ENCODE results near the gene IGF2R.

IGF2R gene

DNA sequence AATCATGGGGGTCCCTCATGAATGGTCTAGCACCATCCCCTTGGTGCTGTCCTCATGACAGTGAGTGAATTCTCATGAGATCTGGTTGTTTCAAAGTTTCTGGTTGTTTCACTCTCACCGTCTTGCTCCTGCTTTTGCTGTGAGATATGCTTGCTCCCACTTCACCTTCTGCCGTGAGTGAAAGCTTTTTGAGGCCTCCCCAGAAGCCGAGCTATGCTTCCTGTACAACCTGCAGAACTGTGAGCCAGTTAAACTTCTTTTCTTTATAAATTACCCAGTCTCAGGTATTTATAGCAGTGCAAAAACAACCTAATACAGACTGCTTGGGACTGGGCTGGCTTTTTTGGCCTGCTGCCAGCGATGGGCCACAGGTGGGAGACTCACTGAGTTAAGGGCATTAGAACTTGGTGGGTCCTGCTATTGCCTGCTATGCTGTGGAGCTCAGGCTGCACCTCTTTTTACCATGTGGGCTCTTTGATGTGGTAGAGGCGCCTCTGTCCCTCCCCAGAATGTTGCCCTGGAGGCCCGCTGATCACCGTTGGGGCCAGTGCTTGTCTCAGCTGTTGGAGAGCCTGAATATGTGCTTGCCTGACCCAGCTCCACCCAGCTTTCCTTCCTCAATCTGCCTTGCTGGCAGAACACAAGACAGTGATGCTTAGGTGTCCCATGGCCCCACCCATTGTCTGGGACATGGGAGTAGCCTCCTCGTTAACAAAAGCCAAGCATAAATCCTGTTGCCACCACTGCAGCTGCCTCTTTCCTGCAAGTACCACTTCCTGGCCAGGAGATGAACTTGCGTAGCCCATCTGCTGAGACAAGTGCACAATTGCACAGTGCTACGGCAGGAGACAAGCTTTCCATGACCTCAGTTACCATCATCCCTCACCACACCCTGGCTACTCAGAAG, 47.1 kb downstream of the IGF2R start:
- Histone ChIP-seq H3K27me3 (ENCODE audit: insufficient read depth, low read length) (no peaks in the 10 kb centered on the region), H3K4me3 (ENCODE audit: low read length) (no peak overlapping the region), H3K9me3 (ENCODE audit: low read length) (peaks cover 6% of the 10 kb centered on the region), H3K36me3 (ENCODE audit: insufficient read depth, low read length) (peaks cover 52% of the 10 kb centered on the region), H3K4me1 (ENCODE audit: insufficient read depth, low read length) (no peaks in the 10 kb centered on the region), H2AFZ (ENCODE audit: low read depth, low read length) (no peak overlapping the region)

- Histone ChIP-seq H3K9me3 (ENCODE audit: low read length) (no peaks in the 10 kb centered on the region), H2AFZ (ENCODE audit: low read depth, low read length) (no peak overlapping the region), H3K4me1 (ENCODE audit: insufficient read depth, low read length) (no peaks in the 10 kb centered on the region), H3K36me3 (ENCODE audit: insufficient read depth, low read length) (peaks cover 54% of the 10 kb centered on the region), H3K27me3 (ENCODE audit: insufficient read depth, low read length) (no peaks in the 10 kb centered on the region), H3K4me3 (ENCODE audit: low read length) (no peak overlapping the region)
Measured at GRCh38 chr6:160022101-160022500, 53.2 kb downstream of the IGF2R start.

DNA sequence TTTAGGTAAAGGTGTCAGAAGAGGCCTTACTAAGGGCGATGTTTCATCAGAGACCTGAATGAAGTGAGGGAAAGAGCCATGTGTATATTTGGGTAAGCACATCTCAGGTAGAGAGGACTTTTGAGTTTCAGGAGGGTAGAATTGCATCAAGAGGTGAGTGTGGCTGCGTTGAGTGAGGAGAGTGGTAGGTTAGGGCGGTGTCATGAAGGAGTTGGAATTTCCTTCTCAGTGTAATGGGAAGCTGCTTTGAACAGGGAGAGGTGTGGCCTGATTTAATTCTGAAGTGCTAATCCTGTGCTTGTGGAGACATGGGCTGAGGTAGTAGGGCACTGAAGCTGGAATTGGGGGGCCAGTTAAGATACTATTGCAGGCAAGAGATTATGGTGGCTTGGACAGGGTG, 53.9 kb downstream of the IGF2R start:
- H2AFZ ChIP-seq (ENCODE audit: low read depth, low read length) = no peak overlapping the region
- peaks cover 59% of the 10 kb centered on the region for H3K36me3 ChIP-seq (ENCODE audit: insufficient read depth, low read length)
- H3K9me3 ChIP-seq (ENCODE audit: low read length) = no peaks in the 10 kb centered on the region
- no peaks in the 10 kb centered on the region for H3K27me3 ChIP-seq (ENCODE audit: insufficient read depth, low read length)
- H3K4me3 ChIP-seq (ENCODE audit: low read length) = no peak overlapping the region
- no peaks in the 10 kb centered on the region for H3K4me1 ChIP-seq (ENCODE audit: insufficient read depth, low read length)

GRCh38 chr6:160024152-160024551, 55.3 kb downstream of the IGF2R start:
- no peaks in the 10 kb centered on the region for H3K27me3 ChIP-seq (ENCODE audit: insufficient read depth, low read length)
- H2AFZ ChIP-seq (ENCODE audit: low read depth, low read length) = no peak overlapping the region
- peaks cover 62% of the 10 kb centered on the region for H3K36me3 ChIP-seq (ENCODE audit: insufficient read depth, low read length)
- no peaks in the 10 kb centered on the region for H3K4me1 ChIP-seq (ENCODE audit: insufficient read depth, low read length)
- H3K9me3 ChIP-seq (ENCODE audit: low read length) = no peaks in the 10 kb centered on the region
- H3K4me3 ChIP-seq (ENCODE audit: low read length) = no peak overlapping the region

DNA sequence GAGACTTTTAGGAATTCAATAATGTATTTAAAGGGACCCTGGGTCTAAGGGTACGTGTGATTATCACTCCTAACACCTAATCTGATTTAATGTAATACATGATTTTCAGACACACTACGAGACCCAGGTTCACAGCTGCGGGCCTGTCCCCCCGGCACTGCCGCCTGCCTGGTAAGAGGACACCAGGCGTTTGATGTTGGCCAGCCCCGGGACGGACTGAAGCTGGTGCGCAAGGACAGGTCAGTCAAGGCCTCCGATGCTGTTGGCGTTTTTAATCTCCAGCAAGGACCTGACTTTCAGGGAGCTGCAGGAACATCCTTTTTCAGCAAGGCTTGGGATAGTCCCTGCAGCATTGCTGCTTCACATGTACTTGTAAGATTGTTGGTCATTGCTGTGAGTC, 58.2 kb downstream of the IGF2R start:
- Histone ChIP-seq H3K4me1 (ENCODE audit: insufficient read depth, low read length) (peaks cover 13% of the 10 kb centered on the region), H3K27me3 (ENCODE audit: insufficient read depth, low read length) (no peaks in the 10 kb centered on the region), H3K36me3 (ENCODE audit: insufficient read depth, low read length) (peaks cover 74% of the 10 kb centered on the region), H3K9me3 (ENCODE audit: low read length) (no peaks in the 10 kb centered on the region), H3K4me3 (ENCODE audit: low read length) (no peak overlapping the region), H2AFZ (ENCODE audit: low read depth, low read length) (no peak overlapping the region)

DNA sequence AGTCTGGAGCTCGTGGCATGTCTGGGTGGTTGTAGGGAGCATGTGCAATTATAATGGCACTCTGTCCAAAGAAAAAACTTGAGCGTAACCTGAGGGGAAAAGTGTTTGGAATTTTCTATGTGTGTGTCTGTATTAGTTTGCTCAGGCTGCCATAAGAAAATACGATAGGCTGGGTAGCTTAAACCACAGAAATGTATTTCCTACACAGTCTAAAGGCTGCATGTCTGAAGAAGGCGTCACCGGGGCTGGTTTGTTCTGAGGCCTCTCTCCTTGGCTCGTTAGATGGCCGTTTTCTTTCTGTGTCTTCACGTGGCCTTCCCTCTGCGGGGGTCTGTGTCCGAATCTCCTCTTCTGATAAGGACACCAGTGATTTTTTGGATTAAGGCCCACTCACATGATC, 59.0 kb downstream of the IGF2R start:
- H3K27me3 ChIP-seq (ENCODE audit: insufficient read depth, low read length) = no peaks in the 10 kb centered on the region
- H3K4me3 ChIP-seq (ENCODE audit: low read length) = no peak overlapping the region
- no peak overlapping the region for H2AFZ ChIP-seq (ENCODE audit: low read depth, low read length)
- peaks cover 78% of the 10 kb centered on the region for H3K36me3 ChIP-seq (ENCODE audit: insufficient read depth, low read length)
- peaks cover 13% of the 10 kb centered on the region for H3K4me1 ChIP-seq (ENCODE audit: insufficient read depth, low read length)
- no peaks in the 10 kb centered on the region for H3K9me3 ChIP-seq (ENCODE audit: low read length)

DNA sequence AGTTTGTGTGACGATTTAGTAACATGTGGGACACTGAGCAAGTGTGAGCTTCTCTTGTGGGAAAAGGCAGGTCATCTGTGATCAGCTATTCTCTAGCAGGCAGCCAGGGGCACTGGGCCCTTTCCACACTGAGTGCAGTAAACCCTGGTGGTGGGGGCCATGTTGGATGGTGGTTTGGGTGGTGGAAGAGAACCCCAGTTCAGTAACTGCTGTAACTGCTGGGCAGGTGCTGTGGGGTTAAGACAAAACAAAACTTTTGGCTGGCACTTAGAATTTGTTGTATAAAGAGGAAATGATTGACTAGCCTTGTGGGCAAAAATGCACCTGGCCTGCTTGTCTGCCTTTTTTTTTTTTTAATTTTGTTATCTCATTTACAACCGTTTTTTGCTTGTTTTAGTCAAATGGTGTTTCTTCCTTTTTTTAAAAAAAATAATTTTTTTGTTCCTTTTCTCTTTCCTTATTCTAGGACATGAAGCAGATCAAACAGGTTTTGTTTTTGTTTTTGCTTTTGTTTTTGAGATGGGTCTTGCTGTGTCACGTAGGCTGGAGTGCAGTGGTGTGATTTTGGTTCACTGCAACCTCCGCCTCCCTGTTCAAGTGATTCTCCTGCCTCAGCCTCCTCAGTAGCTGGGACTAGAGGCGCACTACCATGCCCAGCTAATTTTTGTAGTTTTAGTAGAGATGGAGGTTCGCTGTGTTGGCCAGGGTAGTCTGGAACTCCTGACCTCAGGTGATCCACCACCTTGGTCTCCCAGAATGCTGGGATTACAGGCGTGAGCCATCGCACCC, 59.8 kb downstream of the IGF2R start:
- peaks cover 13% of the 10 kb centered on the region for H3K4me1 ChIP-seq (ENCODE audit: insufficient read depth, low read length)
- no peaks in the 10 kb centered on the region for H3K27me3 ChIP-seq (ENCODE audit: insufficient read depth, low read length)
- H3K9me3 ChIP-seq (ENCODE audit: low read length) = no peaks in the 10 kb centered on the region
- H3K36me3 ChIP-seq (ENCODE audit: insufficient read depth, low read length) = peaks cover 79% of the 10 kb centered on the region
- H3K4me3 ChIP-seq (ENCODE audit: low read length) = no peak overlapping the region
- H2AFZ ChIP-seq (ENCODE audit: low read depth, low read length) = no peak overlapping the region

DNA sequence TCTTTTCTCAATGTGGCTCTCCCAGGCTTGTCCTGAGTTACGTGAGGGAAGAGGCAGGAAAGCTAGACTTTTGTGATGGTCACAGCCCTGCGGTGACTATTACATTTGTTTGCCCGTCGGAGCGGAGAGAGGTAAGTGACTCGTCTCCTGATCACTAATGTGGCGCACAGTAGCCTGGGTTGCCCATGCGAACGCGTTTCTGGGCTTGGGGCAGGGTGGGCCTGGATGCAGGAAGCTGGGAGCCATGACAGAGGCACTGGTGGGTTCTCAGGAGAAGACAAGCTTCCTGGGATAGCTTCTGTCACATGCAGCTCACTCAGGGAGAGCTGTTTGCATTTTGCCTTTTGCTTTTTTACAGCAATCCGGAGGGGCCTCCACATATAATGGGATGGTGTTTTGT, 60.6 kb downstream of the IGF2R start:
- peaks cover 79% of the 10 kb centered on the region for H3K36me3 ChIP-seq (ENCODE audit: insufficient read depth, low read length)
- peaks cover 13% of the 10 kb centered on the region for H3K4me1 ChIP-seq (ENCODE audit: insufficient read depth, low read length)
- no peaks in the 10 kb centered on the region for H3K9me3 ChIP-seq (ENCODE audit: low read length)
- no peak overlapping the region for H3K4me3 ChIP-seq (ENCODE audit: low read length)
- no peaks in the 10 kb centered on the region for H3K27me3 ChIP-seq (ENCODE audit: insufficient read depth, low read length)
- no peak overlapping the region for H2AFZ ChIP-seq (ENCODE audit: low read depth, low read length)

- Histone ChIP-seq H3K4me3 (ENCODE audit: low read length) (no peak overlapping the region), H3K27me3 (ENCODE audit: insufficient read depth, low read length) (no peaks in the 10 kb centered on the region), H3K4me1 (ENCODE audit: insufficient read depth, low read length) (peaks cover 13% of the 10 kb centered on the region), H2AFZ (ENCODE audit: low read depth, low read length) (no peak overlapping the region), H3K36me3 (ENCODE audit: insufficient read depth, low read length) (peaks cover 79% of the 10 kb centered on the region), H3K9me3 (ENCODE audit: low read length) (no peaks in the 10 kb centered on the region)
Measured at GRCh38 chr6:160030103-160030502, 61.2 kb downstream of the IGF2R start.

- Histone ChIP-seq H2AFZ (ENCODE audit: low read depth, low read length) (no peak overlapping the region), H3K27me3 (ENCODE audit: insufficient read depth, low read length) (no peaks in the 10 kb centered on the region), H3K4me3 (ENCODE audit: low read length) (no peak overlapping the region), H3K9me3 (ENCODE audit: low read length) (no peaks in the 10 kb centered on the region), H3K36me3 (ENCODE audit: insufficient read depth, low read length) (peaks cover 81% of the 10 kb centered on the region), H3K4me1 (ENCODE audit: insufficient read depth, low read length) (peaks cover 13% of the 10 kb centered on the region)
Measured at GRCh38 chr6:160031442-160031841, 62.6 kb downstream of the IGF2R start.

DNA sequence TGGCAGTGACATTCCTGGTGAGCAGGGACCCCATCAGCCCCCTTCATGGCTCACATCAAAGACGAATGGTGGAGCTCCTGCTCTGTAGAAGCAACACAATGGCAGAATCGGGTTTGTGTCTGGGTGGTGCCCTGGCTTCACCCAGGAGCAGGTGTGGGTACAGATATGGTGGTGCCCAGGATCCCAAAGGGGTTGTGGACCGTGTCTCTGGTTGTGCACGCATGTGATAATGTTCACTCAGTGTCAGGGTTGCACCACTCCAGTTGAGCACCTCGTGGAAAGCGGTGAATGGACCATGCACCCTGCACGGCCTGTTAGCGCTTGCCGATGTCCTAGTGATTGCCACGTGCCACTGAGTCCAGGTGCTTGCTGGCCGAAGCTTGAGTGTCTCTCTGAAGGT, 63.0 kb downstream of the IGF2R start:
- H2AFZ ChIP-seq (ENCODE audit: low read depth, low read length) = no peak overlapping the region
- H3K36me3 ChIP-seq (ENCODE audit: insufficient read depth, low read length) = peaks cover 81% of the 10 kb centered on the region
- peaks cover 13% of the 10 kb centered on the region for H3K4me1 ChIP-seq (ENCODE audit: insufficient read depth, low read length)
- no peaks in the 10 kb centered on the region for H3K9me3 ChIP-seq (ENCODE audit: low read length)
- H3K27me3 ChIP-seq (ENCODE audit: insufficient read depth, low read length) = no peaks in the 10 kb centered on the region
- no peak overlapping the region for H3K4me3 ChIP-seq (ENCODE audit: low read length)

DNA sequence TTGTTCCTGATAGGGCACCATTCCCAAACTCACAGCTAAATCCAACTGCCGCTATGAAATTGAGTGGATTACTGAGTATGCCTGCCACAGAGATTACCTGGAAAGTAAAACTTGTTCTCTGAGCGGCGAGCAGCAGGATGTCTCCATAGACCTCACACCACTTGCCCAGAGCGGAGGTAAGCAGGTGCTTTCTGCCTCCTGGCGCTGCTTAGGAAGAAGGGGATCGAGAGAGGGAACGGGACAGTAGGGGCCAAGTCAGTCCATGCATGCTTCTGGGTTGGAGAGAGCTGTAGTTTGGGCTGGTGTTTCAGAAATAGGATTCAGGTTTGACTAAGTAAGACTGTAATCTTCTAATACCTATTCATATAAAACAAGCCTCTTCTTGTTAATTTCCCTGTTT, 63.7 kb downstream of the IGF2R start:
- Histone ChIP-seq H3K27me3 (ENCODE audit: insufficient read depth, low read length) (no peaks in the 10 kb centered on the region), H3K4me3 (ENCODE audit: low read length) (no peak overlapping the region), H3K9me3 (ENCODE audit: low read length) (no peaks in the 10 kb centered on the region), H3K36me3 (ENCODE audit: insufficient read depth, low read length) (peaks cover 76% of the 10 kb centered on the region), H2AFZ (ENCODE audit: low read depth, low read length) (no peak overlapping the region), H3K4me1 (ENCODE audit: insufficient read depth, low read length) (peaks cover 13% of the 10 kb centered on the region)
